Hematopoietic multipotent progenitor cell treated with erythropoietin and hydrocortisone succinate and interleukin-3 and kit ligand, for 6 days (in vitro differentiated cells): Measurements from ENCODE around the gene DOCK3.
"Not testable (repeated sequence)": the region's sequence is repeated elsewhere in the genome, so short reads cannot be mapped to it uniquely, and the experiment has no call there.

Experiments used
- DNase-seq: peaks from one replicate; pipeline ENCODE4 v3.0.0-alpha.2; 2015

The DOCK3 gene

DNA sequence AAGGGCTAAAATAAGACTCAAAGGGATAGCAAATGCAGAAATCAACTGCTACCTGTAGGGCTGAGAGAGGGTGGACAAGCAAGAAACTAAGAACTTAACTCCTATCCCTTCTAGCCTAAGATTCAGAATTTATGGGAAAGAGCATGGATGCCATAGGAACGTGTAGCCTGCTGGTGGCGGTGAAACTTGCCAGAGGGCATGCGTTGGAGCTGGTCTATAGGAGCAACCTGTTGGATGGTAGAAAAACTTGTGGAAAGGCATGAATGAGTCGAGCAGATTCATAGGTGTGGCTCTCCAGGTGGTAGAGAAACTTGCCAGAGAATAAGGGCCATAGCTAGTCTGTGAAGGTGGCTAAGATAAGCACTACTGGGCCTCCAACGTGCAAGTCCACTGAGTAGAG lies 137.2 kb downstream of the DOCK3 start:
- no peak for DNase-seq

DNA sequence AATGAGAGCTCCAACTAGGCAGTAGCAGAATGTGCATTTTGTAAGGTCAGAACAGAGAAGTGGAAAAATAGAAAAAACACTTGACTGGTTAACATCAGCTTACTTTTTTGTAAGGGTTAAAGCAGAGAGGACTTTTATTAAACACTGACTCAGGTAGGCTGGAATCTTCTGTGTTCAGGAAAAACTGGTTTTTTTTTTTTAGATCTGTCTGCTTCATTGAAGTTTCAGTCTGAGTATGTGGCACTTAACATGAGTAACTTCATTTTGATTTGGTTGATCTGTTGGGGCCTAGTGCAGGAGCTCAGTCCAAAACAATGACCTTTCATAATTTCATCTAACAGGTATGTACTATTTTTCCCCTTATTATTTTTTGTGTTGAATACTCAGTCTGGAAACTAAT lies 141.1 kb downstream of the DOCK3 start:
- no peak for DNase-seq

DNA sequence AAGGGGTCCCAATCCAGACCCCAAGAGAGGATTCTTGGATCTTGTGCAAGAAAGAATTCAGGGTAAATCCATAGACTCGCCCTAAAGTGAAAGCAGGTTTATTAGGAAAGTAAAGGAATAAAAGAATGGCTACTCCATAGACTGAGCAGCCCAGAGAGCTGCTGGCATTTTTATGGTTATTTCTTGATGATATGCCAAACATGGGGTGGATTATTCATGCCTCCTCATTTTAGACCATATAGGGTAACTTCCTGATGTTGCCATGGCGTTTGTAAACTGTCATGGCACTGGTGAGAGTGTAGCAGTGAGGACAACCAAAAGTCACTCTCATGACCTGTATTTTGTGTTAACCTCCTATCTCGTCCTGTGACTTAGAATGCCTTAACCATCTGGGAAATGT lies 142.2 kb downstream of the DOCK3 start:
- no peak for DNase-seq

DNA sequence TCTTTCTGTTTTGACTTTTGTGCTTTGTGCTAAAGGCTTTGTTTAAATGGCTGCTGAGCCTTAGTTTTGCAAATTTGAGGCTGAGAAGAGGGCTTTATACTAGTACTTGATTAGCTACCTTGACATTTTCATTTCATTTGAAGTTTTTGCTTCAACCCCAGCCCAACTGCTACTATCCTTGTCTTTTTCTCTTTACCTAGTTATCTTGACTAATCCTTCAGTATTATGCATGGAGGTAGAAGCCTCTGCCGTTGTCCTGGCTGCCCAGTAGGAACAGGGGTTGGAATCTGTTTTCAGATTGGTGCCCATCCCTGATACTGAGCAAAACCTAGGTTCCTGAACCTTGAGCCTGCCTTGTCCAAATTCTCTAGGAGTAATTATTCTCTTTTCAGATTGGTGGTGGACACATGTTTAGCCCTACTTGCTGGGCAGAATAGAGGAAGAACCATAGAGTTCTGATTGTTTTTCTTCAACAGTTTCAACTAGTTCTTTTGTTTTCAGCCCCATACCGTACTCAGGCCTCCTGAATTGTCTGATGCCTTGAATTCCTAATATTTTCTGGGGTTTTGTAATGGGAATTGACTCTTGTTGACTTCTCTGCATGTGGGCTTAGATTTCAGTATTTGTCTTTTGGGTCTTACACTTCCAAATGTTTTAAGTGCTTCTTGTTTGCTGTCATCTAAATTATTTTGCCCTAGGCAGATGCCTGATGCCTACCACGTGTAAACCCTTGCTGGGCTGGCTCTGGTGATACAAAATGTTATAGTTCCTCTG lies 143.2 kb downstream of the DOCK3 start:
- DNase-seq = no peak

DNA sequence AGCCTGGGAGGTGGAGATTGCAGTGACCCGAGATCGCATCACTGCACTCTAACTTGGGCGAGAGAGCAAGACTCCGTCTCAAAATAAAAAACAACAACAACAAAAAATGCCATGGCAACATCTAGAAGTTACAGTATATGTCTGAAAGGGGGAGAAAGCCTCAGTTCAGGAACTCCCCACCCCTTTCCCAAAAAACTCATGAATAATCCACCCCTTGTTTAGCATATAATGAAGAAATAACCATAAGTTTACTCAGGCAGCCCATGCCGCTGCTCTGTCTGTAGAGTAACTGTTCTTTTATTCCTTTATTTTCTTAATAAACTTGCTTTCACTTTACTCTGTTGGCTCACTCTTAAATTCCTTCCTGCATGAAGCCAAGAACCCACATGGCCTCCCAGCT lies 145.2 kb downstream of the DOCK3 start:
- DNase-seq = no peak

DNA sequence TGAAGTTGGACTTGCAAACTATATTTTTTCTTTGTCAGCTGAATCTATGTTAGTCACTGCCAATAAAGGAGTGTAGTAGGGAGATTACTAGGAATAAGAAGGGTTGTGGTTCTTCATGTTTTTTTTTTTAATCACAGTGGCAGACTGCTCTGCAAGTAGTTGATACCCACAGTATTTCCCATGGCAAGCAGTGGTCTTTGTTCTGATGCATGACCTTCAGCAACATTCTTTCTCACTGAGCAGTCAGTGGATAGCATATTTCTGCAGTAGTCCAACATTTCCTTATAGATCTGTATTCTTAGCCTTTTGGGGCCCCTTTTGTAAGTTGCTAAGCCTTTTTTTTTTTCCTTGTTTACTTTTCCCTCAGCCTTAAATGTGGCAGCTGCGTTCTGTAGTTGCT lies 151.1 kb downstream of the DOCK3 start:
- no peak for DNase-seq

DNA sequence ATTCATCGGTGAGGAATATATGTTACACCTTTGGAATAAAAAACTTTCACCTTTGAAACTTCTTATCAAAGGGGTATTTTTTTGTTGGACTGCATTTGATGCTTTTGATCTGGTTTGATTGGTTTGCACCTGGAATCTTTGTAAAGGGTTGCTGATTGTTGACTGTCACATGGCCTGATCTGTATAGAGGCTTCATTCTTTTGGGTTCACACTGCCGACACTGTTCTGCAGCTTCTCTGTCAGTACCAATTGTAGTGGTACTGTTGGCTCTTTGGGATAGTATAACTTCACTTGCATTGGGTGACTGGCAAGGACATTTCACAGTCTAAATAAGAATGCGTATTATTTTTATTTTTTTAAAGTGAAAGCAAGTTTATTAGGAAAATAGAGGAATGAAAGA lies 155.7 kb downstream of the DOCK3 start:
- no peak for DNase-seq

DNA sequence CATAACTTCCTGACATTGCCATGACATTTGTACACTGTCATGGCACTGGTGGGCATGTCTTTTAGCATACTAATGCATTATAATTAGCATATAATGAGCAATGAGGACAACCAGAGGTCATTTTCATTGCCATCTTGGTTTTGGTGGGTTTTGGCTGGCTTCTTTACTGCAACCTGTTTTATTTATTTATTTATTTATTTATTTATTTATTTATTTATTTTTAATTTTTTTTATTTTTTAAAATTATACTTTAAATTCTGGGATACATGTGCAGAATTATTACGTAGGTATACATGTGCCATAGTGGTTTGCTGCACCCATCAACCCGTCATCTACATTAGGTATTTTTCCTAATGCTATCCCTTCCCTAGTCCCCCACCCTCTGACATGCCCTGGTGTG lies 156.3 kb downstream of the DOCK3 start:
- not testable (repeated sequence) for DNase-seq

DNA sequence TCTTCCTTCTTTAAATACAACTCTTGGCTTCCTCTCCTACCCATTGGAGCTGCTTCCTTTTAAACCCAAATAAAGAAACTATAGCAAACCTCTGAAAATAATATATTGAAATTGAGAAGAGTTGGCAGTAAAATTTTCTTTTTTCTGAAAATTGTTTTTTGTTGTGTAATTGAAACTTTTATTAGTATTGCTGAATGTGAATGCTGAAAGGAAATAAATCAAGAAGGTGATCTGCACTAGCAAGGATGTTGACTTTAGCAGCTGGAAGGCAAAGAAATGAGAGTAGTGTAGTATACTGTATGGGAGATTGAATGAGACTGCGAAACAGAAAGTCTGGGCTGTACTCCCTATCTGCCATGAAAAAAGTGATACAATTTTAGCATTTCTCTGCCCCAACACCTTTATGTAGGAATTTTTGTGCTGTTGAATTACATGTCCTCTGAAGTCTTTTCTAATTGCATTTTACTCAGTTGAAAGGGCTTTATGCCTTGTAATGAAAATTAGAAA lies 166.3 kb downstream of the DOCK3 start:
- DNase-seq = no peak

DNA sequence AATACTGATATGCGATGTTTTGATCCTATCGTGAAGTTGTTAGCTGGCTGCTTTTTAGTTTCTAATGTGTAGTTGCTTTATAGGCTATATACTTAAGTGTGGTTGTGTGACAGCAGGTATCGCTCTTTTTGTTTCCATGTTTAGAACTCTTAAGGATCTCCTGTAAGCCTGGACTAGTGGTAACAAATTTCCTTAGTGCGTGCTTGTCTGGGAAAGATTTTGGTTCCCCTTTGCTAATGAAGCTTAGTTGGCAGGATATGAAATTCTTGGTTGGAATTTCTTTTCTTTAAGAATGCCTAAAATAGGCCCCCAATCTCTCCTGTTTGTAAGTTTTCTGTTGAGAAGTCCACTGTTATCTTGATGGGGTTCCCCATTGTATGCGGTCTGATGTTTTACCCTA lies 173.6 kb downstream of the DOCK3 start:
- DNase-seq = no peak

DNA sequence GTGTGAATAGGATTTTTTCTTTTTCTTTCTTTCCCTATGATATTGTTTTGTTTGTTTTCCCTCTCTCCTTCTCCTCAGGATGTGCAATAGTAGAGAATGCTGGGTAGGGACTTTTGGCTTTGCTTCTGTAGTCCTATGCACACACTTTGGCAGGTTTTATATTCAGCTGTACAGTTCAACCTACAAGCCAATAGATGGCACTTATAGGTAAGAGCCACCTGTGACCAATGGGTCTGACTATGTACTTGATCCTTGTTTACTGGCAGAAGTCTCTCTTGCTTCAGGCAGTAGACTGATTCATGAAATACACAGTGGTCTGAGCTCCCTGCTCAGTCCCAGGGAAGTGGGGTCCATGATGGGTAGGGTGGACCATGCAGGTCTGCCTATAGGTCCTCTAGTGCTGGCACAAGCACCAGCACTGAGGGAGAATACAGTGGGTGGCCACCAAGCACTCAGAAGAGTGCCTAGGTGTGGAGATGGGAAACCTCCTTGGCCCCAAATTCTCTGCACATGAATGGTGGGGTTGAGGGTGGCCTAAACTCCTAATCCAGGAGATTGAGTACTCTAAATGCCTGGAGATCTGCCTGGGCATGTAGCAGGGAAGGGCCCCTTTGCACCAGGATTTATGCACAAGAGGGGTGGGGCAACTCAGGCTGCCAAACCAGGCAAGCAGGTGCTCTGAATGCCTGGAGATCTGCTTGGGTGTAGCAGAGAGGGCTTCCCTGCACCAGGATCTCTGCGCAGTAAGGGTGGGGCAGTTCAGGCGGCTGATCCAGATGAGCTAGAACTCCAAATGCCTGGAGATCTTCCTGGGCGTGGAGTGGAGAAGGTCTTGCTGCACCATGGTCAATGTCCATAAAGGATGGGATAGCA lies 176.1 kb downstream of the DOCK3 start:
- no peak for DNase-seq

DNA sequence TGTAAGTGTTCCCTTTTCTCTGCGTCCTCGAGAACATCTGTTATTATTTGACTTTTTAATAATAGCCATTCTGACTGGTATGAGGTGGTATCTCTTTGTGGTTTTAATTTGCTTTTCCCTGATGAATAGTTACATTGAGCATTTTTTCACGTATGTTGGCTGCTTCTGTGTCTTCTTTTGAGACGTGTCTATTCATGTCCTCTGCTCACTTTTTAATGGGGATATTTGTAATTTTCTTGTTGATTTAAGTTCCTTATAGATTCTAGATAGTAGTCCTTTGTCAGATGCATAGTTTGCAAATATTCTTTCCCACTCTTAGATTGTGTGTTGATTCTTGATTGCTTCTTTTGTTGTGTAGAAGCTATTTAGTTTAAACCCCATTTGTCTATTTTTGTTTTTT lies 179.2 kb downstream of the DOCK3 start:
- DNase-seq = no peak

DNA sequence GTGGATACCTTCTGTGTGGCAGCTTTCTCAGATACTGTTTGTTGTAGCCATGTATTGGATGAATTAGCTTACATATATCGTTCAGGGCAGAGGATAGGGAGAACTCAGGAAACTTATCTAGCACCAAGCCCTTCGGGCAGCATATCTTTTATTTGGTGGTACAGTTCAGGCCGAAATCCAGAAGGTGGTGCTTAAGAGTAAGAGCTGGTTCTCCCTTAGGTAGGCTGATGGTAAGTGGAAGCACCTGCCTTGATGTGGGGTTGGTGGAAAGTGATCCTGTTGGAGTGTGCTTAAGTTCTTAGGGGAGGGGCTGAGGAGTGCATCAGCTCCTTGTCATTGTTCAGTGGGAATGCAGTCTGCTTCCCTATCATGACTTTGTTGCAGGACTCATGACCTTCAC lies 187.5 kb downstream of the DOCK3 start:
- DNase-seq = peak; percentile 13

DNA sequence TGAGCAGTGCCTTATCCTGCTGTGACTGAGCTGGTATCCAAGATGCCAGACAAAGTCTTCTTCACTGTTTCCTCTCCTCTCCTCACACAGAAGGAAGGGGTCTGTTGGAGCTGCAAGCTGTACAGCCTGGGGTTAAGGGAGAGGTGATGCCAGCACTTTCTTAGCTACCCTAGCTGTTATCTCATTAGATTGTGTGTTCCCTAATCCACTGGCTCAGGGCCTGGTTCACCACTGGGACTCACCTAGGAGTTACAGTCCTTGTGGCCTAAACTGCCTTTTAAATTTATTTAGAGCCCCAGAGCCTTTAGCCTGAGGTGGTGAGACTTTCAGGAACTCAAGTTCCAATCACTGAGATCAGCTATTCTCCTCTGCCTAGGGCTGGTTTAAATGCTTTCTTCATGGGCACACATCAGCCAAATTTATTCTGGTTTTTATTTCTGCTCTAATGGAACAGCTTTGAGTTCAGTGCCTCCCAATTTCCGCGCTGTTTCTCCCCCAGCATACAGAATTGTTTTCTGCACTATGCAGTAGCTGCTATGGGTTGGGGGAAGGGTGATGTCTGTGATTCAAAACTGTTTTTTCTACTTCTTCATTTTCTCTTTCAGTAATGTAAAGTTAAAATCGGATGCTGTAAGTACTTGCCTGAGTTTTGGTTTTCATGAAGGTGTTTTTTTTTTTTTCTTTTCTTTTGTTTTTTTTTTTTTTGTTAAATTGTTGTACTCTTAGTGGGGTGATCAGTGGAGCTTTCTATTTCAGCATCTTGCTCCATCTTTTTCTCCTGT lies 198.8 kb downstream of the DOCK3 start:
- DNase-seq = no peak

DNA sequence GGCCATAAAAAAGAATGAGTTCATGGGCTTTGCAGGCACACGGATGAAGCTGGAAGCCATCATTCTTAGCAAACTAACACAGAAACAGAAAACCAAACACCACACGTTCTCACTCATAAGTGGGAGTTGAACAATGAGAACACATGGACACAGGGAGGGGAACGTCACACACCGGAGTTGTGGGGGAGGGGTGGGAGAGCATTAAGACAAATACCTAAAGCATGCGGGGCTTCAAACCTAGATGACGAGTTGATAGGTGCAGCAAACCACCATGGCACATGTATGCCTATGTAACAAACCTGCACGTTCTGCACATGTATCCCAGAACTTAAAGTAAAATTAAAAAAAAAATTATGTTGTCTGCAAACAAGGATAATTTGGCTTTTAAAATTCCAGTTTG lies 200.1 kb downstream of the DOCK3 start:
- DNase-seq = not testable (repeated sequence)

DNA sequence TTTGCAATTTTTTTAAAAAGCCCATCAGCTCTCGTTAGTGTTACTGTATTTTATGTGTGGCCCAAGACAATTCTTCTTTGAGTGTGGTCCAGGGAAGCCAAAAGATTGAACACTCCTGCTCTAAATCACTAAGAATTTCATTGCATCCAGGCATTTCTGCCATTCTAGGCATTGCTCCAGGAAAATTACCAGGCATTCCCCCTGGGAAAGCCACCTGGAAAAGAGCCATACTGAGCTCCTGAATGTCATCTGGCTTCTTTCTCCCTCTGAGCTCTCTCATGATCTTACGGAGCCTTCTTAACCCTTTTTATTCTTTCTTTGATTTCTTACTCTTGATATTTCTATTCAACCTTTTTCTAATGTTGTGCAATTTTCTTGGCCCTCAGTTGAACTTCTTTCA lies 202.2 kb downstream of the DOCK3 start:
- no peak for DNase-seq

DNA sequence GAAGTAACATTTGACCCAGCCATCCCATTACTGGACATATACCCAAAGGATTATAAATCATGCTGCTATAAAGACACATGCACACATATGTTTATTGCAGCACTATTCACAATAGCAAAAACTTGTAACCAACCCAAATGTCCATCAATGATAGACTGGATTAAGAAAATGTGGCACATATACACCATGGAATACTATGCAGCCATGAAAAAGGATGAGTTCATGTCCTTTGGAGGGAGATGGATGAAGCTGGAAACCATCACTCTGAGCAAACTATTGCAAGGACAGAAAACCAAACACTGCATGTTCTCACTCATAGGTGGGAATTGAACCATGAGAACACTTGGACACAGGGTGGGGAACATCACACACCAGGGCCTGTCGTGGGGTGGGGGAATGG lies 208.0 kb downstream of the DOCK3 start:
- DNase-seq = not testable (repeated sequence)

DNA sequence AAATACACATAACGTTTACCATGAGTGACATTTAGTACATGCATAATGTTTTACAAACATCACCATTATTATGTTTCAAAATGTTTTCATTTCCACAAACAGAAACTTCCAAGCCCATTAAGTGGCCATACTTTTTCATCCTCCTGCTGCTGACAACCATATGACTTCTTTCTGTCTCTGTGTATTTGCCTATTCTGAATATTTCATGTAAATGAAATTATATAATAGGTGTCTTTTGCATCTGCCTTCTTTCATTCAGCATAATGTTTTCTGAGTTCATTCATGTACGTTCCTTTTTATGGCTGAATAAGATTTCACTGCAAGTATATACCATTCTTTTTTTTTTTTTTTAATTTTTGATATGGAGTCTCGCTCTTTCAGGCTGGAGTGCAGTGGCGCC lies 209.0 kb downstream of the DOCK3 start:
- no peak for DNase-seq

DNA sequence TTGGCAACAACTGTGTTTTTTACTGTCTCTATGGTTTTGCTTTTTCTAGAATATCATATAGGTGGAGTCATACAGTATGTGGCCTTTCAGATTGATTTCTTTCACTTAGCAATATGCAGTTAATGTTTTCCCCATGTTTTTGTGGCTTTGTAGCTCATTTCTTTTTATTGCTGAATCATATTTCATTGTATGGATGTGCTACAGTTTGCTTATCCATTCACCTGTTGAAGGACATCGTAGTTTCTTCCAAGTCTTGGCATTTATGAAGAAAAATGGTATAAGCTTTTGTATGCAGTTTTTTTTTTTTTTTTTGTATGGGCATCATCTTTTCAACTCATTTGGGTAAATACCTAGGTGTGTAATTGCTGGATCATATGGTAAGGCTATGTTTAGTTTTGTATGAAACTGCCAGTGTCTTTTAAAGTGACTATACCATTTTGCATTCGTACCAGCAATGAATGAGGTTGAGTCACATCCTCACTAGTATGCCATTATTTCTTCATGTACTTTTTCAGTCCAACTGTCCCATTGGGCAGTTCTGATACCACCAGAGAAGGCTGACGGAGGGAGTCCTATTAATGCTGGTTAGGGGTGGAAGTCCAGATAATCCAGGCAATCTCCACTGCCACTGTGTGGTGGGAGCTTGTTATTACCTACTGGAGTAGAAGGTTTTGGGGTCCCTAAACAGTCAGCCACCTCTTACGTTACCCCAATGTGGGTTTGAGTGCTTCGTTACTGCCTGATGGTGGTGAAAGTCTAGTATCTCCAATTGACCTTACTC lies 210.5 kb downstream of the DOCK3 start:
- DNase-seq = peak; percentile 19

DNA sequence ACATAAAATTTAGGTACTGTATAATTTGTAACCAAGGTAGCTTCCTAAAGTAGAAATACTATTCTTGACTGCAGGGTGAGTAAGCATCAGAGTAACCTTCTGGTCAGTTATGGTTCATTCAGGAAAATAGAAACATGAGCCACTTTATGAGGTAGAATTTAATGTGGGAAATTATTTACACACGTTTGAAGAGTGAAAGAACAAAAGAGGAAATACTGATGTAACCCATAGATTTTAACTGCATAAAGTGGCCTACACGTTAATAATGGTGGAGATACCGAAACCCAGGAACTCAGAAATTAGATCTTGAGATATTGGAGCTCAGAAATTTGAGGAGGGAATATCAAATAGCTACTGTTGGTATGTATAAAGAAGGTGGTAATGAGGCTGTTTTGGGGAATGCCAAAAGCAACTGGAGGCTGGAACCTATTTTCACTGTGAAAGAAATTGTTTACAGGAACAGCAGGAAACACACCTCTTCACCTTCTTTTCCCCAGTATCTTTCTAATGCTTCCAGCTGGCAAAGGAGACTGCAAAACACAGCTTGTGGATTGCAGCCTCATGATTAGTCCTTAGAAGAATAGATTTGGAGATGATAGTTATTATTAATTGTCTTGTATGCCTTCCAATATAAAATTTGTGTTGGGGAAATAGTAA lies 216.1 kb downstream of the DOCK3 start:
- DNase-seq = no peak

DNA sequence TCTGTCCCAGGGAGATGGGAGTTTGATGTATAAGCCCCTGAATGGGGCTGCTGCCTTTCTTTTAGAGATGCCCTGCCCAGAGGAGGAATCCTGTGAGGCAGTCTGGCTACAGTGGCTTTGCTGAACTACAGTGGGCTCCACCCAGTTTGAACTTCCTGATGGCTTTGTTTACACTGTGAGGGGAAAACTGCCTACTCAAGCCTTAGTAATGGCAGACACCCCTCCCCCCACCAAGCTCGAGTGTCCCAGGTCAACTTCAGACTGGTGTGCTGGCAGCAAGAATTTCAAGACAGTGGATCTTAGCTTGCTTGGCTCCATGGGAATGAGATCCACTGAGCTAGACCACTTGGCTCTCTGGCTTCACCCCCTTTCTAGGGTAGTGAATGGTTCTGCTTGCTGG lies 226.4 kb downstream of the DOCK3 start:
- not testable (repeated sequence) for DNase-seq

DNA sequence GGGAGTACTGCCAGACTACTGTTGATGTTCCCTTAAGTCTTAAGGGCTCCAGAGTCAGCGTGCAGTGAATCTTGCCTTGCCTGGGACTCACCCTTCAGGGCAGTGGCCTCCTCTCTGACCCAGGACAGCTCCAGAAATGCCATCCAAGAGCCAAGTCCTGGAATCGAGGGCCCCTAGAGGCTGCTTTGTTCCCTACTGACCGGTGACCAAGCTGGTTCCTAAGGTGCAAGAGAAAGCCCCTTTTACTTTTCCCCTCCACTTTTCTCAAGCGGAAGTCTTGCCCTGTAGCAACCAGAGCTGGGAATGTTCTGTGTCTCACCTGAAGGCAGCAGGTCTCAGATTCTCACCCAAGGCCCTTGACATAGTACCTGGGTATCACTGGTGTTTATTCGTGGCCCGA lies 238.0 kb downstream of the DOCK3 start:
- no peak for DNase-seq
